HG03135 (cell line): Measurements from ENCODE around the gene HACD4.

Experiments
- ATAC-seq: cut with Tn5 transposase; IDR thresholded peaks from one replicate; pipeline ENCODE4 v1.9.1; 2021; ENCODE audit warnings: mild to moderate bottlenecking, moderate library complexity; ENCODE audit not compliant: unreplicated experiment

The HACD4 gene

GRCh38 chr9:21031091-21031807, at the start of gene HACD4:
Gene HACD4 (minus strand): TSS chr9:21031640. CDS start chr9:21031590, 50 bp downstream.
- ATAC-seq: peak; percentile 76

DNA sequence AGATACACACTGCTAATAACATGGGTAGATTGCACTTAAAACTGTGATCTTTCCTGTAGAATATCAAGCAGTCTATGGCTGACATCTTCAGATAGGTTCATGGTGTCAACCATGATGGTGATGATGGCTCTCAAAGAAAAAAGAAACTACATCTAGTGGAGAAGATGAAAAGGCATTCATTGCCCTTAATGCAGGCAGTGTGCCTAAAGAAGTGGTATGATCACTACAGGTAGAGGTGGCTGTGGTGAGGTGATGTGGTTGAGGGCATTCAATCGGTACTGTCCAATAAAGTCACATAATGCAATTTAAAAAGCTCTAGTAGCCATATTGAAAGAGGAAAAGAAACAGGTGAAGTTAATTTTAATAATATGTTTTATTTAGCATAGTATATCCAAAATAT, 49.4 kb upstream of the HACD4 start:
- no peak for ATAC-seq

DNA sequence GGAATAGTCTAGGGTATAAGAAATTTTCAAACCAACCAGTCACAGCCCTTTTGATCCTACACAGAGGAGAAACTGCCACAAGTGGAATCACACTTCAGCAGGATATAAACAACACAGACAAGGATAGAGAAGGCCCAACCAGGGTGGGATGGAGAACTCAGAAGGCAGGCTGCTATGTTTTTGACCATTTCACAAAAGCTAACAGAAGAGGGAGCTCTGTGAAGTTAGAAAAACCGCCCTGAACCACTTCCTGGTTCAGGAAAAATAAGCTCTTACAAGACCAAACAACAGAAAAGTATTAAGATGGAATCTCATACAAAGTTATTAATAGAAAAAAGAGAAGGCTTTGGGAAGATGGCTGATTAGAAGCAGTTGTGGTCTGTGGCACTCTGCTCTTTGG, 47.3 kb upstream of the HACD4 start:
- no peak for ATAC-seq

GRCh38 chr9:21077781-21078180, 46.3 kb upstream of the HACD4 start, which contains the start of gene IFNB1:
Gene IFNB1 (minus strand): TSS chr9:21077942. CDS start chr9:21077869, 73 bp downstream.
- no peak for ATAC-seq

DNA sequence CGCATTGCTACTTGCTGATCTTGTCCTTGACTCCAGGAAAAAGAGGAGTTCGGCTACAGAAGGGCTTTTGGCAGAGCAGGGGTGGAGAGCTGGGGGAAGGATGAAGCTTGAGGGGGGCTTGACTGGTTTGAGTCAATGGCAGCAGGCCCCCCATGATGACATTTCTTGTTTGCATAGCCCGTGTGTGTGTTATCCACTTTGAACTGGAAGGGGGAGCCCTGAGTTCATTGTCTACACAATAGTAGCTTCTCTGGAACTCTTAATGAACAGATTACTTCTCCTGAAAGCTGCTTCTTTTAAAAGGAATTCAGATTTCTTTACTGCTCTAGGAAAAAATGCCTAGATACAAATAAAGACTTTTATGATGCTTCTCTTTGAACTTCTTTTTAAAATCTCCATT, 44.0 kb upstream of the HACD4 start:
- no peak for ATAC-seq

DNA sequence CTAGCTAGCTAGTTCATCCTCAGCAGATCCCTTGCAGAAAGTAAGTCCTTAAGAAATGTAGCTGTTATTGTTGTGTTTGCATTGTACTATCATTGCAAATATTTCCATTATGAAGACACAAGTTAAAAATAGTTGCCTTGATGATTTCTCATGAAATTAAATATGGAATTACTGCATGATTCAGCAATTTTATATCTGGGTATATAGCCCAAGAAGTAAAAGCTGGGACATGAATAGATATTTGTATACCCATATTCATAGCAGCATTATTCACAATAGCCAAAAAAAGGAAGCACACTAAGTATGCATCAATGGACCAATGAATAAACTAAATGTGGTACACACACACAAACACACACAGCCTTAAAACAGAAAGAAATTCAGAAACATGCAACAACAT, 39.5 kb upstream of the HACD4 start:
- no peak for ATAC-seq

DNA sequence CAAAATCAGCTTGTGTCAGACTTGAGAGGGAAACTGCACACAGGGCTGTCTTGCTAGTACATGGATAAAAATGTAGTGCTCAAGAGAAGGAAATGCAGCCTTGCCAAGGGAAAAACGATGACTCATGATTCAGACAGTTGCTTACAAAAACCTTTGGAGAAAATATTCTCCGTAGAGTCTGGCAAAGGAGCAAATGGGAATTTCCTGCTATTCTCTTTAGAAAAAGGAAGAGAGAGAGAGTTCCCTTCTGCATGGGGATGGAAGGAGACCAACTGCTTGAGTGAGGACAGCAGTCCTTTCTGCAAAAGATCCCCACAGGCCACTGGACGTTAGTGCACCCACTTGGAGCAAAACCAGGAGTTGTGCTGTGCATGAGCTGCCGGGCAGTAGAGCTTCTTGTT, 38.7 kb upstream of the HACD4 start:
- ATAC-seq: no peak

- ATAC-seq: no peak
Observed at GRCh38 chr9:21060919-21061561, 29.6 kb upstream of the HACD4 start.

DNA sequence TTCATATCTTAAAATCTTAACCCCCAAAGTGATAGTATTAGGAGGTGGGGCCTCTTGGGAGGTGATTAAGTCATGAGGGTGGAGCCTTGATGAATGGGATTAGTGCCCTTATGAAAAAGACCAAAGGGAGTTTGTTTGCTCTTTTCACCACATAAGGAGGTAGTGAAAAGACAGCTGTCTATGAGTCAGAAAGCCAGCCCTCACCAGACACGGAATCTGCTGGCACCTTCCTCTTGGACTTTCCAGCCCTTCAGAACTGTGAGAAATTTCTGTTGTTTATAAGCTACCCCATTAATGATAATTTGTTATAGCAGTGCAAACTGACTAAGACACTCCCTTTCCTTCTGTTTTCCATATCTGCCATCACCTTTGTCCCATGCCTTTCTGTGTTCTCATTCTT, 25.5 kb upstream of the HACD4 start:
- no peak for ATAC-seq

GRCh38 chr9:21053851-21054250, 22.4 kb upstream of the HACD4 start:
- ATAC-seq: no peak

GRCh38 chr9:21047281-21047691, 15.8 kb upstream of the HACD4 start:
- no peak for ATAC-seq

DNA sequence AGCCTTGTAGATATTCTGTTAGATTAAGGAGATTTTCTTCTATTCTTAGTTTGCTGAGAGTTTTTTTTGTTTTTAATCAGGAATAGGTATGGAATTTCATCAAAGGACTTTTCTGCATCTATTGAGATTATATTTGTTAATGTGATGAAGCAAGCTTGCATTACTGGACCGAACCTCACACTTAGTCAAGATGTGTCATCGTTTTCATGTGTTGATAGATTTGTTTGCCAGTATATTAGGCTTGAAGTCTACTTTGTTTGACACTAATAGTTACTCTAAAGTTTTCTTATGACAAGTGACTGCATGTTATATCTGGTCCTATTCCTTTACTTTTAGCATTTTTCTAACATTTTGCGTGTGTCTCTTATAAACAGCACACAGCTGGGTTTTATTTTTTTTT, 12.4 kb upstream of the HACD4 start:
- ATAC-seq: no peak

- no peak for ATAC-seq
Observed at GRCh38 chr9:21042466-21042865, 11.0 kb upstream of the HACD4 start.

GRCh38 chr9:21039302-21039701, 7.9 kb upstream of the HACD4 start:
- no peak for ATAC-seq

DNA sequence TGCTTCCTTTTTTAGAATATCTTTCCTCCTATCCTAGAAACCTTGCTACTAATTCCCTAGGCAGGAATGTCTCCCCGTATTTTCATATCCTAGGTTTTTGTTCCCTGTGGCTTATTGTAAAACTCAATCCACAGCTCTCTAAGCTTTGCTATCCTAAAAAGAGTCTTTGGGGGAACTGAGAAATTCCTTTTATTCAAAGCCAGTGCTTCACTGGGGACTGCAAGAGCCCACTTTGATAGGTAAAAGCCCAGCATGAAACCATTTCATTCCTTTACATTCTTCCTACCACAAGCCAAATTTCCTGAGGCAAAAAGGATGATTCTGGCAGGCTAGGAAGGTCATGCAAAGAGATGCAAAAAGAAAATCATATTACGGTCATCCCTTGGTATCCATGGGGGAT, 5.8 kb upstream of the HACD4 start:
- ATAC-seq: no peak

DNA sequence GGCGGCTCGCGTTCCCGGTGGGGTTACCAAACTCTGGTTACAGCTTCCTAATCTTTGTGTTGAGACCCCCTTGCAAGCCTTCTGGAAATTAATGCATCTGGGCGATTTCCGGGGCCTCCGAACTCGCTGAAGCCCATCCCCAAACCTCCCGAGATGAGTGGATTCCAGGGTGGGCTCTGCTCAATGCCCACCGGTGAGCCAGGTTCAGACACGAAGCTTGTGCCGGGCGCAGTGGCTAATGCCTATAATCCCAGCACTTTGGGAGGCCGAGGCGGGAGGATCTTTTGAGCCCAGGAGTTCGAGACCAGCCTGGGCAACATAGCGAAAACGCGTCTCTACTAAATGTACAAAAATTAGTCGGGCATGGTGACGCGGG, 356 bp upstream of the HACD4 start:
- no peak for ATAC-seq

DNA sequence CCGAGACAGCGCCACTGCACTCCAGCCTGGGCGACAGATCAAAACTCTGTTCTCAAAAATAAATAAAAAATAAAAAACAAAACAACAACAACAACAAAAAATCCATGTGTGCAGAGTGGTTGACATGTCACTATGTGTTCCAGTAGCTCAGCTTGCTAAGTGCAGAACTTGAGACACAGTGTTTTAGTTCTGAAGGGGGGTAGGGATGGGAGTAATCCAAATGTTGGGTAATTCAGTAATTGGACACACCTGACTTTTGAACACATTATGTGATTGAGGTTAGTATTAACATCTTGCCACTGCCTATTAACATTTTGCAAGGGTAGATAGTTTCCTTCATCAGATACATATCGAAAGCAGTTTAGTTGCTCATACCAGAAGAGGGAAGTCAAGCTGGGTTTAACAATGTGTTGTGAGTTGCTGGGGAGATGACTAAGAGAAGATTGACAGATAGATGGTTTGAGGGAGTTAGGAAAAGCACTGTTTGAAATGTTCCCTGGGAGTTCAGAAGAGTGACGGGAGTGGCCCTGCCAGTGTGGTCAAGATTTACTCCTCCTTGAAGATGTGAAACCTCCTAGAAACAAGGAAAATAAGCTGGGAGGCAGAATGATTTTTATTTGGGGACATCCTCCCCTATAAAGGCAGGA, 928 bp downstream of the HACD4 start:
- ATAC-seq: peak; percentile 79

DNA sequence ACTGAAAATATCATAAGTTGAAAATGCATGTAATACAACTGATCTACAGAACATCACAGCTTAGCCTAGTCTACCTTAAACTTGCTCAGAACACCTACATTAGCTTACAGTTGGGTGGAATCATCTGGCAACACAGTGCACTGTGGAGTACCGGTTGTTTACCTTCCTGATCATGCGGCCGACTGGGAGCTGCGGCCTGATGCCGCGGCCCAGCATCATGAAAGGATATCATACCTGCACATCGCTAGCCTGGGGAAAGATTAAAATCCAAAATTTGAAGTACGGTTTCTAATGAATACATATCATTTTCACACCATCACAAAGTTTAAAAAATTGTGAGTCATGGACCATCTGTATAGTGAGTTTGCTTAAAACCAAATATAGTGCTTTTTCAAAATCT, 1.8 kb downstream of the HACD4 start:
- no peak for ATAC-seq

DNA sequence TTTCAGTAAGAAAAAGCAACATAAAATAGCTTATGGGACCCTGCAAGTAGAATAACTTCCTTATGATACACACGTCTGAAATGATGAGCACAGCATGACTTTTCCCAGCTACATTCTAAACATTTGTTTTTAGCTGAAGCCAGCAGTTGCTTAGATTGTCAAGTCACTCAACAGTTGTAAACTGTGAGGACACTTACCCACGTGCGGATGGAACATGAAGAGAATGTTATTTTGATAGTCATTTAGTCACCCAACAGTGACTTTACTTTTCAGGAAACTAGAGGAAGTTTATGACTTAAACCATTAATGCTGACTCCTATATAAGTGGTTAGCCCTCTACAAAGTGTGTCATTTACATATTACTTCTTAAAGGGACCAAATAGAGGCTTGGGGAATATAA, 3.0 kb downstream of the HACD4 start:
- ATAC-seq: no peak

DNA sequence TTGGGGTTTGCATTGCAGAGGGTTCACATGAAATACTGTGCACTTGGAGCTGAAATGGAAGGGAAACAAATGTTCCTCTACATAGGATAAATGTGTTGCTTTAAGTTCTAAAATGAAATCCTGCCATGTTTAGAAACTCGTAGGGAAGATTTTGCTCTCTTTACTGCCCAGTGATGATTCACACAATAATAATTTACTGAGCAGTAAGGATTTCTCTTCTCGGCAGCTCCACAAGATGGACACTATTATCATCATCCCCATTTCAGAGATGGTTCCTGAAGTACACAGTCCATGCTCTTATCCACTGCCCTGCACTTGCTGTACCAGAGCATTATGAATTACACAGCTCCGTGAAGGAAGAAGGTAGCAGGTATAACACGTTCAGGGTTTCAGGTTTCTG, 4.1 kb downstream of the HACD4 start:
- ATAC-seq: no peak

DNA sequence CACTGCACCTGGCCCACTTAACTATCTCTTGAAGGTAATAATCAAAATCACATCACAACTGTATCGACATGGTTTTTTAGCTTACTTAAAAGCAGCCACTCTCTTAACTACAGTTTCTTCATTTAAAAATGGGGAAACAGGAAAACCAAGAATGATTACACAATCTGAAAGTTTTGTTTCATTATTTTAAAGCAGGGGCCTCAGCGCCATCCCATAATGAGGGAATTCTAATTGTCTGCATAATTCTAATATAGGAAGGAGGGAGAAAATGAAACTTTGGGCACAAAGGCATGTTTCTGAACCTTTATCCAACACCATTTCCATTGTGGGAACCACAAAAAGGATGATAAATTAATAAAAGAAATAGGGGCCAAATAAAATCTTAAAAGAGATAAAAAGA, 7.6 kb downstream of the HACD4 start:
- ATAC-seq: no peak

DNA sequence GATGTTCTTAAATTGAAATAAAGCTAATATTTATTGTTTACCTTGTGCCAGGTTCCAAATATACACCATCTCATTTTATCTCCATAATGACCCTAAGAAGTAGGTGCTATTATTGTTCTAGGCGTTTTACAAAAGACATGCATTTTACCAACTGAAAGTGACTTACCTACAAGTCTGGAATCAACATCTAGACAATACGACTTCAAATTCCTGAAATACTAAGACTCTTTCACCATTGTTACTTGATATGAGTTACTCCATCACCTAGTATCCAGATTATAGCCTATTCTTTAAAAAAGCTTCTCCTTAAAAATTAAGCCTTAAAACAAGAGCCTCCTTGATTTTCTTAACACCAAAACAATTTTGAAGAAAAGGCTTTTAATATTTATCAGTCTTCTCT, 13.3 kb downstream of the HACD4 start:
- ATAC-seq: no peak
